ENCODE measurements around the gene ANKRD10.

The ANKRD10 gene

GRCh38 chr13:110872034-110872767, 42.7 kb downstream of the ANKRD10 start:
- no peak for TF ChIP-seq CTCF (IDR thresholded peaks at IDR 0.05; ENCODE audit: extremely low read depth, missing control alignments)
- no peak for DNase-seq (ENCODE audit: low spot score)

GRCh38 chr13:110869805-110870706, 44.8 kb downstream of the ANKRD10 start:
- no peak for TF ChIP-seq CTCF (IDR thresholded peaks at IDR 0.05; ENCODE audit: extremely low read depth, missing control alignments)
- no peak for DNase-seq (ENCODE audit: low spot score)

GRCh38 chr13:110869231-110869804, 45.6 kb downstream of the ANKRD10 start:
- DNase-seq (ENCODE audit: low spot score) = no peak
- TF ChIP-seq CTCF (IDR thresholded peaks at IDR 0.05; ENCODE audit: extremely low read depth, missing control alignments) = no peak

DNA sequence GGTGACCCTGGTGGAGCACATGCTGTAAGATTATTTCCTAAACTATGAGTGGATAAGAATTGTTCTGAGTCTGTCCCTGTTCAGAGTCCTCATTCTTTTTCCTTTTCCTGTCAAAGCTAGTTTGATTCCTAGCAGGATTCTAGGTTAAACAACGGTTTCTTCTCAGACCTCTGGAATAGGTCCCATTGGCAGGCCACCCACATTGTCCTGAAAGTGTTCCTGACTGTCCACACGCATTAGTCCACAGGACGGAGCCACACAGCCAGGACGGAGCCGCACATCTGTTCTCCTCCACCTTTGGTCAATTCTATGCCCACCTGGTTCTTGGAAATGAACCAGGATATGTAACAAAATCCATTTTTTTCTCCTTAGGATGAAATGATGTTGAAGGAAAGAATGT, 46.1 kb downstream of the ANKRD10 start:
- TF ChIP-seq CTCF (IDR thresholded peaks at IDR 0.05; ENCODE audit: extremely low read depth, missing control alignments) = no peak

GRCh38 chr13:110867380-110867779, 47.5 kb downstream of the ANKRD10 start:
- no peak for TF ChIP-seq CTCF (IDR thresholded peaks at IDR 0.05; ENCODE audit: extremely low read depth, missing control alignments)
- no peak for DNase-seq (ENCODE audit: low spot score)

More for the DNA sequence above, 46.1 kb downstream of the ANKRD10 start:
- DNase-seq (ENCODE audit: low spot score) = no peak

DNA sequence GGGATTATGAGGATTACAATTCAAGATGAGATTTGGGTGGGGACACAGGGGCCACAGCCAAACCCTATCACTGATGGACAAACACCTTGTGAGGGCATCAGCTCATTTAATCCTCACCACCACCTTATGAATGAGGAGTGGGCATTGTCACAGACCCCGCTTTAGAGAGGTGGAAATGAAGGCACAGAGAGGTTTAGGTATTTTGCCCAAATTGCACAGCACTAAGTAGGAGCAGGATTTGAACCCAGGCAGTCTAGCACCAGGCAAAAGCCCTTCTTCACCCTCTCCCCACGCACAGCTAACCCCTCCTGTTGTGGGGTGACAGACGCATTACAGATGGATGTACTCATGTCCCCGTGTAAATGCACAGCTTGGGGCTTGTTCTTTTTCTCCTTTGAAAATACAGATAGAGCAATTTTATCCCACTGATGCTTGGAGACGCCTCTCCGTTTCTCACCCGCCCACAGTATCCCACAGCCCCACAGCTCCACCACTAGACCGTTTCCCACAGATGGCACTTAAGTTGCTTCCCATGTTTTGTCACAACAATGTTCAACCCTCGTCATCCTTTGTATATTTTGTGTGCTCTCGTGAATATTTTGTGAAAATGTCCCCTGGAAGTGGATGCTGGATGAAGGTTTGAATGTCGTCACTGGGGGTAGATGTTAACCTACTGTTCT, 48.2 kb downstream of the ANKRD10 start:
- TF ChIP-seq CTCF (IDR thresholded peaks at IDR 0.05; ENCODE audit: extremely low read depth, missing control alignments) = no peak
- DNase-seq (ENCODE audit: low spot score) = no peak
